Measurements from ENCODE around the gene S100A7.

Gene S100A7

GRCh38 chr1:153460551-153460950 lies at the start of gene S100A7:
Gene S100A7, minus strand, starts transcription at chr1:153460651. Its CDS starts 1,638 bp downstream, at chr1:153459013.
- no peak for DNase-seq (ENCODE audit: low spot score)

- no peak for DNase-seq (ENCODE audit: low spot score)
These were observed 49.4 kb upstream of the S100A7 start for GRCh38 chr1:153509729-153510354.

DNA sequence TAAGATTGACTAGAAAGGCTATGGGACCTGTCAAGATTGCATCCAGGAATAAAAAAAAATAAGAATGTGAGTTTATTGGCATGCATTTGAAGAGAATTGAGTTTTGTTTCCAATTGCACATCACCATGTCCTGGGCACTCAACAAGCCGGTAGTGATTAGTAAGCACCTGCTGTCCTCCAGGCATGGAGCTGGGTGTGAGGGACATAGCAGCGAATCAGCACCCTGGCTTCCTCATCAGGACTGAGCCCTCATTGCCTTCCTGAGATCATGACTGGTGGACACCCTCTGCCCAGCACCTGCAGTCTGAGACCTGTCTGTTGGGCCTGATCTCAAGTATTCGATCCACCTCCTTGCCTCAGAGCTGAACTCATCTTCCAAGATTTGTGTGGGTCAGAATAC lies 48.6 kb upstream of the S100A7 start:
- no peak for DNase-seq (ENCODE audit: low spot score)

DNA sequence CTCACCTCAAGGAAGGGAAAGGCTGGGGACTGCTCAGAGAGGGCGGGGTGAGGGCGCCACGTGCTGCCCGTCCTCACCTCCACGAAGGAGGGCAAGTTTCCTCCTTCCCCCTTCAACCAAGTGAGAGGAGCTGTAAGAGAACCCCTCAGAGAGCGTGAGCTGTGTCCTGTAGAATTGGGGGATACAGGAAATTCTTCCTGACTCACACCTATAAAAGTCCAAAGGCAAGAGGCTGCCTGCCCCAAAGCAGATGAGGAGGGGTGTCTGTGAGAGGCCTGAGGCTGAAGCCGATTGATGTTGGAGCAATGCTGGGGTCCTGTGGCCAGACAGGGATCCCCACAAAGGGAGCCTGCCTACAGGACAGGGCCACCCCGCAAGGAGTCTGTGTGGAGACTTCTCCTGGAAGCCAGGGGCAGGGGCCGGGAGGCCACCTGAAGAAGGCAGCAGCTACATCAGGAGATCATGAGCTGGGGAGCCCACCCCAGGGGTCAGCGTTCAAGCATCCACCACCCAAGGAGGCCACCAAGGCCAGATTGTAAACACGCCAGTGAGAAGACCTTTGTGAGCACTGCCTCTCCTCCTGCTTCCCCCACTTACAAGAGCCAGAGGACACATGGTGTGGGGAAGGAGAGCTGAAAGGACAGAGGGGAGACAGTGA lies 47.6 kb upstream of the S100A7 start:
- no peak for DNase-seq (ENCODE audit: low spot score)

DNA sequence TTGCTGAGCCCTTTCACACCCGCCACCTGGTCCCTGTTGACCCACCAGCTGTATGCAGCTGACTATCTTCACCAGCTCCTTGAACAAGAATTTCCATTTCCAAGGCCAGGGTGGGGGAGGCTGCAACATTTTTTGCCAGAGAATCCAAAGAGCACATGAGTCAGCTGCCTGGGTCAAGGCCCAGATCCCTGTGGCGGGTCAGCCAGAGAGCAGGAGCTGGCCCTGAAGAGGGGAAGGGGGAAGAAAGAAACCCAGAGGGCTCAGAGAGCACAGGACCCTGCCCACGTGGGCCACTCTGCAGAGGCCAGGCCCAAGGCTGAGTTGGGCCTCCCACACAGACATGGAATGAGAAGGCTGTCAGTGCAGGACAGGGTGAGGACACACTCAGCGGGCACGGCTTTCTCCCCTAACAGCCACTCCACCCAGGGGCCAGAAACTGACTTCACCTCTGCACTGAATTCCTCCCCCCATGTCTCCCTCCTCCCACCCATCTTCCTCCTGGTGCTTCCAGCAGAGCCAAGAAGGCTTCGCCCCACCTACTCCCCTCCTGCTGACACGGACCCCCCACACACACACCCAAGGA lies 46.5 kb upstream of the S100A7 start:
- DNase-seq (ENCODE audit: low spot score) = no peak

GRCh38 chr1:153506386-153506785 lies 45.9 kb upstream of the S100A7 start:
- no peak for DNase-seq (ENCODE audit: low spot score)

GRCh38 chr1:153505576-153505975 lies 45.1 kb upstream of the S100A7 start:
- DNase-seq (ENCODE audit: low spot score) = no peak

GRCh38 chr1:153503766-153504165 lies 43.3 kb upstream of the S100A7 start:
- no peak for DNase-seq (ENCODE audit: low spot score)

- no peak for DNase-seq (ENCODE audit: low spot score)
These were observed 38.3 kb upstream of the S100A7 start for GRCh38 chr1:153498746-153499145.

DNA sequence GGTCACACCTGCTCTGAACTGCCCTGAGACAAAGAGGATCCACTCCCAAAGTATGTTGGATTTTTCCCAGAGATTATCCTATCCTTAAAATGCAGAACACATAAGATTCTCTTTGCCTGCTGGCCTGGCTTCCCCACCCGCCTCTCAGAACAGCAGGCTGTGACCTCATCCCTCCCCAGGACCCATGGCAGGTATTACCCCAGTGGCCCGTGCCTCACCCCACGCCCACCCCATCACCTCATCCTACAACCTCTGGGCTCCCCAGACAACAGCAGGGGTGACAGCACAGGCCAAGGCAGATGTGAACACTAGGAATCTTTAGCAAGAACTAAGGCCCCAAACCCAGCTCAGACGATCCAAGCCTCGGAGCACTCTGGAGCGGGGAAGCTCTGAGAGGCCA lies 35.1 kb upstream of the S100A7 start:
- no peak for DNase-seq (ENCODE audit: low spot score)

DNA sequence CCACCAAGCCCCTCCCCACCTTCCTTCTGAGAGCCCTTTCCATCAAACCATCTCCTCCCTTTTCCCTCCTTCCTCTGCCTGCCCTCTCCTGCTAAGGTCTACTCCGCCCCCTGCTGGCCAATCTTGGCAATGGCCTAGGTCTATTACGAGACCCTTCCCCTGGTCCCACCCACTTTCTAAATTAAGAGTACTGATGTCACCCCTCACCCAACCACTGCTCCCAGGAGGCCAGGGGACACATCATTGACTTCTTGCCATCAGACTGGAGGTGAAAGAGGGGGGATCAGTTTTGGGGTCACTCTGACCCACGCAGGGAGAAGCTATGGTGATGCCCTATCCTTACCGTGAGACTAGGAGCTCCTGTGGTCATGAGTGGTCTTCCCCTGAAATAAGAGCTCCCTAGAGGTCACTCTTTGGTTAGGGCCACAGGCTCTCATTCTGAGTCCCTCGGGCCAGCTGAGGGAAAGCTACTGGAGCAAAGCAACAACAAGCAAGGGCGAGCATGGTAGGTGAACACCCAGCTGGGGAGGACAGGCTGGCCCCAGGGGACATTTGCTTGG lies 34.6 kb upstream of the S100A7 start:
- peak; percentile 92 for DNase-seq (ENCODE audit: low spot score)

GRCh38 chr1:153493343-153493960 lies 33.0 kb upstream of the S100A7 start:
- DNase-seq (ENCODE audit: low spot score) = no peak

DNA sequence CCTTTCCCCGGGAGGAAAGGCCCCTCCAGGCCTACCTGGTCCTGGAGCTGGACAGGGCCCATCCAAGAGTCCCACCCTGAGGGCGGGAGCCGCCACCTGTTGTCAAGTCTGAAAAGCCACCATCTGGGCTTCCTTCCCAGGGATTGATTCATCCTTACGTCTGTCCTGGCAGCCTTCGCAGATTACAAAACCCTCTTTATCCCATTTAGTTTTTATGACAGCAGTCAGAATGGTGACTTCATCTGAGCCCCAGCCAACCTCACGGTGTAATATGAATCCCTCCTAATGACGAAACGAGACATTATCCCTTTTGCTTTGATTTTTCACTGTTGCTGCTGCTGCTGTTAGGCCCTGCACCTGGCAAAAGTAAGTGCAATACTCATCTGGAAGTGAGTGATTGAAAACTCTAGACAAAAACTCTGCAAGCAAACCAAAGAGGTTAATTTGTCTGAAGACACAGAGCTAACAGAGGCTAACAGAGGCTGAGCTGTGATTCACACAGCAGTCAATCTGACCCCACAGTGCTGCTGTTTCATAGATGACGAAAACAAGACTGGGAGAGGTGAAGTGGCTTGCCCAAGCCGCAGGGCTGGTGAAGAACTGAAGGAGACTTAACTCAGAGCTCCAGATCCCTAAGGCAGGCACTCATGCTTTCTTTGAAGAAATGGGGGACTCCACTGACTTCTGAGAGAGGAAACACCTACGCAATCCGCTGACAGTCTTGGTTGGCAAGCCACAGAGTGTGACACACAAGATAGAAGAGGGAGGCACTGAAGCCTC lies 30.0 kb upstream of the S100A7 start:
- no peak for DNase-seq (ENCODE audit: low spot score)

GRCh38 chr1:153488731-153489130 lies 28.3 kb upstream of the S100A7 start:
- no peak for DNase-seq (ENCODE audit: low spot score)

- DNase-seq (ENCODE audit: low spot score) = no peak
These were observed 27.3 kb upstream of the S100A7 start for GRCh38 chr1:153487707-153488106.

DNA sequence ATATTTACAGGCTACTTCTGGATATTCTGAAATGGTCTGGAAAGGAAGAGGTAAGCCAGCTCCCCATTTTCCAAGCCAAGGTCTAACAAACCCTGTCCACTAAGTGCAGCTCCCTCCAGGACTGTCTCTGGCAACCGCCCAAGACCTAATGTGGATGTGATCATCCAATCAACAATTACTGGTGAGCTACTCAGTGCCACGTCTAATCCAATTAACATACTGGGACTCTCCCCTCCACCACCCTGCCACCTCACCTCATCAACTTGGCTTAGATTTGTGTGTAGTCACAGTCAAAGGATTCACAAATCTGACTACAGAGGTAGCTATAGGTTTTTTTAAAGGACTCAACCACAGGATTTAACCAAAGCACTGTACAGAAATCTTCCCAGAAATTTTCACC lies 25.4 kb upstream of the S100A7 start:
- DNase-seq (ENCODE audit: low spot score) = no peak

GRCh38 chr1:153483776-153484175 lies 23.3 kb upstream of the S100A7 start:
- DNase-seq (ENCODE audit: low spot score) = no peak

DNA sequence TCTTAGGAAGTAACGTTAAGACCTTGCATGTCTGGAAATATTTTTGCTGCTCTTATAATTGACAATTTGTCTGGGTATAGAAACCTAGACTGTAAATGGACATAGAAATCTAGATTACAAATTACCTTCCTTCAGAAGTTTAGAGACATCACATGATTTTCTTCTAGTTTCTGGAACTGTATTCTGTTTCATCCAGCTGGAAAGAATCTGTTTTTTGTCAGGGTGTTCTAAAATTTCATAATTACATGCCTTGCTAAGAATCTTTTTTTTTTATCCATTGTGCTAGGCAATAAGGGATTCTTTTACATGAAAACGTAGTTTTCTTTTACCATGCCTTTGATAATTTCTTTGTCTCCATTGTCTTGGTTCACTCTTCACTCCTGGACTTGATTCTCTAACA lies 20.7 kb upstream of the S100A7 start:
- DNase-seq (ENCODE audit: low spot score) = no peak

DNA sequence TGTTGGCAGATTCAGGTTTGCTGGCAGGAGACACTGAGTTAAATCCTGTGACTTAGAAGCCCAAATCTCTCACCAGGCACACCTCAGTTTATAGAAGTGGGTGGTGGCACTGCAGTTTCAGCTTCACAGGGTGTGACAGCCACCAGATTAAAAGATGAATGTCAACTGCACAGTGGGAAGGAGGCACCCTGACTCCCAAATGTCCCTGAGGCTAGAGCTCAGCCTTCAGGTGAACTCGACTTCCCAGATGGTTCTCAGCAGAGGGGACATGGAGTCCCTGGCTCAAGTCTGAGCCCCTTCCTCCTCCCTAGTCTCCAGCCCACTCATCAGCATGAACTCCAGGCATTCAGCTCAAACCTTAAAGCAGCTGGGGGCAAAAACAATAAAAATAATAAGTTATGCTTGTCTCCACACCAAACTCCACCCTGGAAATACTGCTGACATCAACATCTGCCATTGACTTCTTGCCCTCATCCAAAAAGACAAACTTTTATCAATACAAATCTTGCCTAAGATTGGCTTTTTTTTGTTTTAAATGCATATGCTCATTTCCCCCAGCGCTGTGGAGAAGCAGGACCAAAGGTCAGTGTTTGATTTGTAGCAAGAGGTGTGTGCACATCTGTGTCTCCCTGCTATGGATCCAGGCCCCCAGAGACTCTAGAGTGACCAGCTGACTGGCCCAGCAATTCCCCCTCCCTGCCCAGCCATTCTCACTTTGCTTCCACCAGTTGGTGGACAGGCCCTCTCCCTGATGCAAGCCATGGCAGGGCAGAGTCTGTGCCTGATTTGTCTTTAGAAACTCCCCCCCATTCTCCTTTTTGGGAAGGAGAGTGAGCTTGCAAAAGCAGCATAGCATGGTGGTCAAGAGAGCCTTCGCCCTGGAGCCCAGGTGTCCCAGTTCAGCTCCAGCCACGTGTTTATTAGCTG lies 18.5 kb upstream of the S100A7 start:
- DNase-seq (ENCODE audit: low spot score) = no peak

GRCh38 chr1:153478047-153478691 lies 17.7 kb upstream of the S100A7 start:
- DNase-seq (ENCODE audit: low spot score) = no peak

Measured in ecto neural progenitor cell (in vitro differentiated cells).